Measurements from ENCODE around the gene PRDM4. TPM values are rescaled to one million over a fixed set of nuclear protein-coding genes. Genes with fewer than 3 reads are reported as not detected.

The PRDM4 gene
- total RNA-seq, 1 experiment from 2014 or later = 32.9 TPM

DNA sequence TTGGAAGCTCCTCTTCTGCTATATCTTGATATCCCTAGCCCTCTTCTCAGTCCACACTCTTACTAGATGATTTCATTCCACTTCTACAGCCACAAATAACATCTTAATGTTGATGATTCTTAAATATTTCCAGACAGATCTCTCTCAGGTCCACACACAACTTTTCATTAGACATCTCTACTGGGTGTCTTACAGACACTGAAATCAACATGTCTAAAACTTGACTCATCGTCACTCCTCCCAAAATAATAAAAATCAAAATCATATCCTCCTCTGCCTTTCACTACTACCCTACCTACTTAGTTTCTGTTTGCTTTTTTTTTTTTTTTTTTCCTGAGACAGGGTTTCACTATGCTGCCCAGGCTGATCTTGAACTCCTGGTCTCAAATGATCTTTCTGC lies 11.9 kb downstream of the PRDM4 start:
- Histone ChIP-seq H4K20me1 (ENCODE audit: insufficient read depth) (no peaks in the 10 kb centered on the region), H3K9ac (ENCODE audit: low read length) (no peak overlapping the region), H3K9me3 (ENCODE audit: control insufficient read depth in 1 of 2, insufficient read depth in 1 of 2, low read depth in 1 of 2, low read length in 2 of 2) (no peaks in the 10 kb centered on the region), H3K4me3 (replicated peaks in 1 of 2; ENCODE audit: low read depth in 1 of 2, low read length in 2 of 2) (no peak overlapping the region), H3K9me2 (ENCODE audit: insufficient read depth) (no peaks in the 10 kb centered on the region), H3K36me3 (ENCODE audit: control insufficient read depth in 1 of 2, insufficient read depth in 2 of 2, low read length in 2 of 2) (peaks cover 42 to 62% of the 10 kb centered on the region in 2 experiments), H3K27ac (ENCODE audit: low read depth, low read length) (no peak overlapping the region), H3K27me3 (ENCODE audit: insufficient read depth, low read length) (no peaks in the 10 kb centered on the region), H3K4me2 (ENCODE audit: low read length) (no peak overlapping the region), H3K79me2 (ENCODE audit: insufficient read depth, low read length) (peaks cover 76% of the 10 kb centered on the region), H3K4me1 (ENCODE audit: control insufficient read depth in 1 of 2, insufficient read depth in 2 of 2, low read length in 2 of 2) (no peaks in the 10 kb centered on the region), H2AFZ (ENCODE audit: low read depth, low read length, poor library complexity, severe bottlenecking) (no peak overlapping the region)
- DNase-seq (ENCODE audit: low read depth, low spot score) (no peak), ATAC-seq (no peak)
- ChIA-PET RAD21 (ENCODE audit: low non-redundant PET in 1 of 2, low total read pairs in 2 of 2, uncharacterized antibody in 2 of 2, unreplicated experiment in 2 of 2) (no interaction called here), POLR2A (no interaction called here), CTCF (no interaction called here)
- intact Hi-C loops (cut with micrococcal nuclease) = no loop called here
- TF ChIP-seq POLR2A (IDR thresholded peaks at IDR 0.05; ENCODE audit: borderline replicate concordance, extremely low read depth, insufficient read depth, insufficient read length) = no peak
- no peak for TF ChIP-seq TCF7L2 (IDR thresholded peaks at IDR 0.05; ENCODE audit: borderline replicate concordance, extremely low read depth, insufficient read depth, insufficient read length)
- TF ChIP-seq POLR2AphosphoS5 (IDR thresholded peaks at IDR 0.05; ENCODE audit: low read depth, low read length) = no peak
- no peak for TF ChIP-seq ELF1 (IDR thresholded peaks at IDR 0.05; ENCODE audit: borderline replicate concordance, low read depth)
- no peak for TF ChIP-seq SP1 (IDR thresholded peaks at IDR 0.05; ENCODE audit: low read depth)
- TF ChIP-seq, protein P1, sequence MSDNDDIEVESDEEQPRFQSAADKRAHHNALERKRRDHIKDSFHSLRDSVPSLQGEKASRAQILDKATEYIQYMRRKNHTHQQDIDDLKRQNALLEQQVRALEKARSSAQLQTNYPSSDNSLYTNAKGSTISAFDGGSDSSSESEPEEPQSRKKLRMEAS (IDR thresholded peaks at IDR 0.05) = no peak
- TF ChIP-seq, protein P2, sequence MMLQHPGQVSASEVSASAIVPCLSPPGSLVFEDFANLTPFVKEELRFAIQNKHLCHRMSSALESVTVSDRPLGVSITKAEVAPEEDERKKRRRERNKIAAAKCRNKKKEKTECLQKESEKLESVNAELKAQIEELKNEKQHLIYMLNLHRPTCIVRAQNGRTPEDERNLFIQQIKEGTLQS (IDR thresholded peaks at IDR 0.05) = no peak
- TF ChIP-seq ZFX (IDR thresholded peaks at IDR 0.05) = no peak
- TF ChIP-seq EZH2 (IDR thresholded peaks at IDR 0.05) = no peak
- TF ChIP-seq RAD21 (IDR thresholded peaks at IDR 0.05; ENCODE audit: low read depth) = no peak
- TF ChIP-seq YY1 (IDR thresholded peaks at IDR 0.05; ENCODE audit: extremely low read depth, insufficient replicate concordance, low read depth, low read length) = no peak
- BruUV-seq (replicated peaks) = no TSS peak

DNA sequence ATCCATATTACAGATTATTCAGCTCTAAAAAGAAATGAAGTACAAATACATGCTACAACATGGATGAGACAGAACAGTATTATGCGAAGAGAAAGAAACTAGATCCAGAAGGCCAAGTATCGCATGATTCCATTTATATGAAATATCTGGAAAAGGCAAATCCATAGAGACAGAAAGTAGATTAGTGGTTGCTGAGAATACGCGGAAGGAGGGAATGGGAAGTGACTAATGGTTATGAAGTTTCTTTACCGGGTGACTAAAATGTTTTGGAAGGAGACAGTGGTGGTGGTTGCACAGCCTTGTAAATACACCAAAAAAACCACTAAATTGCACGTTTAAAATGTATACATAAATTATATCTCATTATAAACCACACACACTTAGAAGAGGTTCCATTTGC lies 12.5 kb downstream of the PRDM4 start:
- H4K20me1 ChIP-seq (ENCODE audit: insufficient read depth) = no peaks in the 10 kb centered on the region
- H3K4me2 ChIP-seq (ENCODE audit: low read length) = no peak overlapping the region
- no peak overlapping the region for H3K4me3 ChIP-seq (replicated peaks in 1 of 2; ENCODE audit: low read depth in 1 of 2, low read length in 2 of 2)
- no peak overlapping the region for H3K27ac ChIP-seq (ENCODE audit: low read depth, low read length)
- peaks cover 70% of the 10 kb centered on the region for H3K79me2 ChIP-seq (ENCODE audit: insufficient read depth, low read length)
- no peaks in the 10 kb centered on the region for H3K9me3 ChIP-seq (ENCODE audit: control insufficient read depth in 1 of 2, insufficient read depth in 1 of 2, low read depth in 1 of 2, low read length in 2 of 2)
- BruUV-seq (replicated peaks) = no TSS peak
- no peaks in the 10 kb centered on the region for H3K27me3 ChIP-seq (ENCODE audit: insufficient read depth, low read length)
- POLR2A ChIA-PET = no interaction called here
- H2AFZ ChIP-seq (ENCODE audit: low read depth, low read length, poor library complexity, severe bottlenecking) = no peak overlapping the region
- no peak for ATAC-seq
- no peak overlapping the region for H3K9ac ChIP-seq (ENCODE audit: low read length)
- H3K9me2 ChIP-seq (ENCODE audit: insufficient read depth) = no peaks in the 10 kb centered on the region
- CTCF ChIA-PET = no interaction called here
- intact Hi-C loops (cut with micrococcal nuclease) = no loop called here
- H3K36me3 ChIP-seq (ENCODE audit: control insufficient read depth in 1 of 2, insufficient read depth in 2 of 2, low read length in 2 of 2) = peaks cover 37 to 59% of the 10 kb centered on the region in 2 experiments
- TF ChIP-seq EZH2 (IDR thresholded peaks at IDR 0.05) (no peak), FOSL1 (IDR thresholded peaks at IDR 0.05; ENCODE audit: low read depth) (no peak)
- RAD21 ChIA-PET (ENCODE audit: low non-redundant PET in 1 of 2, low total read pairs in 2 of 2, uncharacterized antibody in 2 of 2, unreplicated experiment in 2 of 2) = no interaction called here
- H3K4me1 ChIP-seq (ENCODE audit: control insufficient read depth in 1 of 2, insufficient read depth in 2 of 2, low read length in 2 of 2) = no peaks in the 10 kb centered on the region
- no peak for DNase-seq (ENCODE audit: low read depth, low spot score)
